ENCODE data around the gene CD320.
"Not testable (repeated sequence)": the region's sequence is repeated elsewhere in the genome, so short reads cannot be mapped to it uniquely, and the experiment has no call there.

The CD320 gene

GRCh38 chr19:8308891-8309291 is 733 bp upstream of the CD320 start:
- DNase-seq = no peak

GRCh38 chr19:8307400-8307964 is 676 bp downstream of the CD320 start:
- DNase-seq = no peak

DNA sequence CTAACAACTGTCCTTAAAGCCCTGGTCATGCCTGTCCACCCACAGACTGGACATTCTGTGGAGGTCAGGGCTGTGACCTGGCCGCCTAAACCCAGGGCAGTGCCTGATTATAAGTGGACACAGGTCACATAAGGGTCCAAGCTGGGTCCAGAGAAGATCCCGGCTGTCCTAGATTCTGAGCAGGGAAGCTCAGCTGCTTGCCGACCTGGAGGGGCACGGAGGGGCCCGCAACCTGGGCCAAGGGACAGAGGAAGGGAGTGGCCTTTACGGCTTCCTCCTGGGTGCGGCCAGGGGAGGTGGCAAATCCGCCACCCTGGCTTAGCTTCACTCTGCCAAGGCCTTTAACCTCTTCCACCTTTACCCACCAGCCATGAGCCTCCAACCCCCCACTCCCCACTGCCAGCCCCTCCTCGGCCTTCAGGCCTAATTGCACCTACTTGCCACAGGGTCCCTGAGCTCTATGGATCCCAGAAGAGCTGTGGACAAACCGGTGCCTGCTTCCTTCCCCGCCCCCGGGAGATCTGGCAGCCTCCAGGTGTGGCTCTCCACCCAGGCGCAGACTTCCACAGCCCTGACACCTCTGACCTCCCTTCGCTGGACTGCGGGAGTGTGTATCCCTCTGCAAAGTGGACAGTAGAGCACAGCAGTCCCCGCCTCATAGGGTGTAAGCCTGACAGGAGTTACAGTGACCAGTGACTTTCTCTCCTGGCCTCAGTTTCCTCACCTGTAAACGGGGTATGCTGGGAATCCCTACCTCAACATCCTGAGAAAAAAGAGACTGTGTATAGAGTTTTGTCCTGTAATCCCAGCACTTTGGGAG is 1.7 kb downstream of the CD320 start:
- DNase-seq = no peak

DNA sequence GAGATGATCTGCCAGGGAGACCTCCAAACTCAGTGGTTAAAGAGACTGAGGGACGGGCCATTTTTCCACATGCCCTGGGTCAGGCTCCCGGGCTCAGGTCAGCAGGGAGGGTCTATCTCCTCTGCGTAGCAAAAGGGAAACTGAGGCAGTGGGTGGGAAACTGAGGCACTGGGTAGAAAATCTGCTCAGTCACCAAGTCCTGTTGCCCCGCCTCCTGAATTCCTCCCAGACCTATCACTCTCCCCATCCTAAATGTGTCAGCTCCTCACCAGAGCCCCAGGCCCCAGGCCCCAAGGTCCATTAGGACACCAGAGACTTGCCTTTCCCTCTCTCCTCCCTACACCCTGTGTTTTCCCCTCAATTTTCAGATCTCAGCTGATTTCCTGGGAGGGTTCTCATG is 2.4 kb downstream of the CD320 start:
- no peak for DNase-seq

DNA sequence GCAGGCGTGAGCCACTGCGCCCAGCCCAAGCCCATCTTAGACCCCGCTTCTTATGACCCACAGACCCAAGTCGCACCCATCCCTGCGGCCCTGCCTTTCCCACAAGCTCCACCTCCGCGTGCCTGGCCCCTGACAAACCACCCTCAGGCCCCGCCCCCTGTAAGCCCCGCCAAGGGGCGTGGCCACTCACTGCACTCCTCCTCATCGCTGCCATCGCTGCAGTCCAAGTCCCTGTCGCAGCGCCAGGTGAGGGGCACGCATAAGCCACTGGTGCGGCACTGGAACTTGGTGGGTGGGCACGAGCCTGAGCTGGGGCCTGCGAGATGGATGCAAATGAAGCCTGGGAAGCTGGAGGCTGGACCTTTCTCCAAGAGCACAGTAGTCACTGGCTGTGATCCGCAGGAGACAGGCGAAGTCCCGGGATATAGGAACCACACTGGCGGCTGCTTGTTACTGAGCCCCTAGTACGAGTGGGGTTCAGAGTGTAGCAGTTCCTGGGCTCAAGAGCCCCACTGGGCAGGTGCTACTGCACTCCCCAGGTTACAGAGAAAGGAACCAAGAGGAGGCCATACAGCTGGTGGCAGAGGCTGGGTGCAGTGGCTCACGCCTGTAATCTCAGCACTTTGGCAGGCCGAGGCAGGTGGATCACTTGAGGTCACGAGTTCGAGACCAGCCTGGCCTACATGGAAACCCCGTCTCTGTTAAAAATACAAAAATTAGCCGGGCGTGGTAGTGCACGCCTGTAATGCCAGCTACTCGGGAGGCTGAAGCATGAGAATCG is 3.1 kb downstream of the CD320 start:
- no peak for DNase-seq

DNA sequence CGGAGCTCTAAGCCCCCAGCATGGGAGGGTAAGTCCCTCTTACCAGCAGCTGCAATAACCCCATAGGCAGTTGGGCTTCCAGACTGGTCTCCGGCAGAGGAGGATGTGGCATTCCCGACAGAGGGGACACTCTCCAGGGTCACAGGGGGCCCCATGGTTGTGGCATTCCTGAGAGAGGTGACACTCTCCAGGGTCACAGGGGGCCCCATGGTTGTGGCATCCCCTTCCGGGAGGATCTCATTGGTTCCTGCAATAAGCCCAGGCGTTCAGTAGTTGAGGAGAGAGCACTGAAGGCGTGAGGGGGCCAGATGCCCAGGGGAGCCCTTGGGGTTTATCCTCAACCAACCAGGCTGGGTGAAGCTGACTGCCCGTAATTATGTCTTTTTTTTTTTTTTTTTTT is 5.4 kb downstream of the CD320 start:
- no peak for DNase-seq

GRCh38 chr19:8302357-8302691 is 5.8 kb downstream of the CD320 start:
- no peak for DNase-seq

GRCh38 chr19:8291337-8291736 is 16.8 kb downstream of the CD320 start:
- DNase-seq = not testable (repeated sequence)

GRCh38 chr19:8276508-8276907 is 31.6 kb downstream of the CD320 start:
- DNase-seq = not testable (repeated sequence)

- DNase-seq = no peak
These were observed 38.4 kb downstream of the CD320 start for GRCh38 chr19:8269724-8270123.

DNA sequence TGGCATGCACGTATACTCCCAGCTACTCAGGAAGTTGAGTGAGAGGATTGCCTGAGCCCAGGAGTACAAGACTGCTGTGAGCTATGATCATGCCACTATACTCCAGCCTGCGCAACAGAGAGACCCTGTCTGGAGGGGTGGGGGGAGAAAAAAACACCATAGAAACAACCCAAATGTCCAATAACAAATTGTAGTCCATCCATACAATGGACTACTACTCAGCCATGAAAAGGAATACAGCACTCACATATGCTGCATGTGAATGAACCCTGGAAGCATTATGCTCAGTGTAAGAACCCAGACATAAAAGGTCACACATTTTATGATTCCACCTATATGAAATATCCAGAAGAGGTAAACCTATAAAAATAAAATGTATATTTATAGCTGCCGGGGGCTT is 42.3 kb downstream of the CD320 start:
- no peak for DNase-seq

- DNase-seq = not testable (repeated sequence)
These were observed 43.9 kb downstream of the CD320 start for GRCh38 chr19:8264248-8264647.

GRCh38 chr19:8262431-8262830 is 45.7 kb downstream of the CD320 start:
- no peak for DNase-seq

GRCh38 chr19:8261881-8262280 is 46.3 kb downstream of the CD320 start:
- no peak for DNase-seq

- no peak for DNase-seq
These were observed 46.8 kb downstream of the CD320 start for GRCh38 chr19:8261347-8261746.

DNA sequence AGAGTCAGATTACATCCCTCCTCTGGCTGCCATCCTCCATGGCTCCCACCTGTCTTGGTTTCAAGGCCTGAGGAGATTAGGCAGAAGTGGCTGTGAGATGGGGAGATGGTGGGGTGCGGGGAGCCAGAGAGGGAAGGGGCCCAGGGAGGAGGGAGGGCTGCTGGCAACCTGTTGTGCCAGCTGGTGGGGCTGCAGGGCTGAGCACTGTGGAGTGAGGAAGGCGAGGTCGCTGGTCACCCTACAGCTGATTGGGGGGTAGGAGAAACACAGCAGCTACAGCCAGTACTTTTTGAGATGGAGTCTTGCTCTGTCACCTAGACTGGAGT is 48.3 kb downstream of the CD320 start:
- DNase-seq = no peak

DNA sequence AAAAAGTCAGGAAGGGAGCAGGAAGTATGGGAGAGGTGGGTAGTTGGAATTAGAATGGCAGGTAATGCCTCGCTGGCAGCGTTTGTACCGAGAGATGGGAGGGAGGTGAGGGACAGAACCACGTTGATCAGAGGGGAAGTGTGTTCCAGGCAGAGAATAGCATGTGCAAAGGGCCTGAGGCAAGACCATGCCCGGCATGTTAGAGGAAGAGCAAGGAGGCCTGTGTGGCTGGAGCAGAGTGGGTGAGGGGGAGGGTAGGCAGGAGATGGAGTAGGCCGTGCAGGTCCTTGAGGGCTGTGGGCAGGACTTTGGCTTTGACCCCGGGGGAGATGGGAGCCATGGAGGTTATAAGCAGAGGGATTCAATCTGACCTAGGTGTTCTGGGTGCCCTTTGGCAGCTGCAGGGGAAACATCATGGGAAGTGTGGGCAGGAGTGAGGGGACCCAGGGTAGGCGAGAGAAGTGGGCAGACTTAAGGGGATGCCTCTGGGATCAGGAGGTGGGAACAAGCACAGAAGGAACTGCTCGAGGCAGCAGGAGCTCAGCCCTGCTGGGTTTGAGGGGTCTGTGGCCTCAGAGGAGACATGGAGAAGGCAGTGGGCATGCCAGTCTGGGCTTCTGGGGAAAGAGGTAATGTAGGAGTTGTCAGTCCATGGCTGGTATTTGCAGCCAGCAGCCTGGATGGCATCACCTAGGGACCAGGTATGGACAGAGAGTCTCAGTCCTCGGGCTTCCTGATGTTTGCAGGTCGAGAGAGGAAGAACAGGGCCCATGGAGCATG is 48.8 kb downstream of the CD320 start:
- no peak for DNase-seq

- DNase-seq = no peak
These were observed 51.1 kb downstream of the CD320 start for GRCh38 chr19:8257052-8257443.

DNA sequence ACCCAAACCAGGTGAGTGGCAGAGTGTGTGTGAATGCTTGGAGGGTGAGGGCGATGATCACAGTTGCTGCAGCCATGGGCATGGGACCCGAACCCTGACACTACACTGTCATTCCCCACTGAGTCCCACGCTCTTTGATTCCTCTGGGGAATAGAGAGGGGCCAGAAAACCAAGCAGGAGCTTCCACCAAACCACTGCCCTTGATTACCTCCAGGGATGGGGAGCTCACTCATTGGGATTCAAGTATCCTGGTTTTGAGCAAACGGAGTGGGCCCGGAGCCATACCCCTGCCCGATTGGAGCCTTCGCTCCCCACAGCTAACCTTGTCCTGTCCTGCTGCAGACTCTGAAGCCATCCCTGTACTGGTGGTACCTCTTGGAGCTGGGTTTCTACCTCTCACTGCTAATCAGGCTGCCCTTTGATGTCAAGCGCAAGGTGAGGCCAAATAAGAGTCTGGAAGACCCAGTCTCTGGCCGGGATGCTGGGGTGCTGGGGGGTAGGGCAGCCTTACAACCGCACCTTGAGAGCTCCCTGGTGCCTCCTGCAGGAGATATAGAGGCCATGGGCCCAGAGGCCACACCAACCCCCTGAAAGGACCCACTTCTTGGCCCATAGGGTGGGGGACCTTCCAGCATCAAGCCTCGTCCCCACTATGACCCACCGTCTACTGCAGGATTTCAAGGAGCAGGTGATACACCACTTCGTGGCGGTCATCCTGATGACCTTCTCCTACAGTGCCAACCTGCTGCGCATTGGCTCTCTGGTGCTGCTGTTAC is 51.7 kb downstream of the CD320 start:
- DNase-seq = no peak

DNA sequence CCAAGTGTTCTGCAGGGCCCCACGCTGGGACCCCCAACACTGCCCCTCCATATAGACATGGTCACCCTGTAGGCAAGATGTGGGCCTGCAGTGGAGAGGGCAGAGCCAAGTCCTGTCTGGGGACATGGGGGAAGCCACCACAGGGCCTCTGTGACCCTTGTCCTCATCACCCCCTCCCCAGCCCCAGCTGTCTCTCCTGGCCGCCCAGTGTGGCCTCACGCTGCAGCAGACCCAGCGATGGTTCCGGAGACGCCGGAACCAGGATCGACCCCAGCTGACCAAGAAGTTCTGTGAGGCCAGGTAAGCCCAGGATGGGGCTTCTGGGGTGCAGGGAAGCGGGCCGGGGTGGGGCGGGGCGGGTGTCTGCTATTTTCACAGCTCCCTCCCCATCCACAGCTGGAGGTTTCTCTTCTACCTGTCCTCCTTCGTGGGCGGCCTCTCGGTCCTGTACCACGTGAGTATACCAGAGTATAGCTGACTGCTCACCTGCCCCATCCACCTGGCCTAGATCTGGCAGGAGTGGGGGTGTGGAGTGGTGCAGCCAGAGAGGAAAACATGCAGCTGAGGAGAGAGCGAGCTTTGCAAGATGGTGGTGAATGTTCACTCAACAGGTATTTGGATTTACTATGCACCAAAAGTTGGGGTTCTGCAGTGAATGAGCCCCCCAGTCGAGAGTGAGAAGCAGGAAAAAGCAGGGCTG is 52.6 kb downstream of the CD320 start:
- no peak for DNase-seq

DNA sequence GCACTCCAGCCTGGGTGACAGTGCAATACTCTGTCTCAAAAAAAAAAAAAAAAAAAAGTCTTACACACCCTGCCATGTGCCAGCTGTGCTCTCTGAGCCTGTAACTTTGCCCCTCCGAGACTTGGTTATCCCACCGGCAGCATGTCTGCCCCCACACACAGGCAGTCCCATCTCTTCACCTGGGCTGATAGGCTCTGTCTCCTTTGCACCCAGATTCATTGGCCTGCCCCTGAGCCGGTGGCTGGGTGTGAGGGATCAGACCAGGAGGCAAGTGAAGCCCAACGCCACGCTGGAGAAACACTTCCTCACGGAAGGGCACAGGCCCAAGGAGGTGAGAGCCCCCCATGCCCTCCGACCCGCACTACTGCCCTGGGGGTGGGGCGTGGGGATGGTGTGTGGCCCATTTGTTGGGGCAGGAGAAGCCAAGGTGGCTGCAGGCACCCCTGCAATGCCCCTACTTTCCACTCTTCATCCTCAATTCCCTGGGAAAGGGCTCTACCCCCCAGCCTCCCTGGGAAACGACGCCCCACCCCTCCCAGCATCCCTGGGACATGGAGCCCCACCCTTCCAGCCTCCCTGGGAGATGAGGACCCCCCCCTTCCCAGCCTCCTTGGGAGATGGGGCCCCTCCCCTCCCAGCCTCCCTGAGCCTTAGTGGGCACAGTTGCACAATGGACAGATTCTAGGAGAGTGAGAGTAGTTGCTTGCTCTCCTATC is 53.7 kb downstream of the CD320 start:
- DNase-seq = no peak

All from fibroblast of skin of back (primary cell).